HG03103 (cell line): ENCODE results near the gene LMO3.

Source experiments
- ATAC-seq: cut with Tn5 transposase; IDR thresholded peaks from one replicate; pipeline ENCODE4 v1.9.1; 2021; ENCODE audit warnings: low read depth; ENCODE audit not compliant: unreplicated experiment

The LMO3 gene

DNA sequence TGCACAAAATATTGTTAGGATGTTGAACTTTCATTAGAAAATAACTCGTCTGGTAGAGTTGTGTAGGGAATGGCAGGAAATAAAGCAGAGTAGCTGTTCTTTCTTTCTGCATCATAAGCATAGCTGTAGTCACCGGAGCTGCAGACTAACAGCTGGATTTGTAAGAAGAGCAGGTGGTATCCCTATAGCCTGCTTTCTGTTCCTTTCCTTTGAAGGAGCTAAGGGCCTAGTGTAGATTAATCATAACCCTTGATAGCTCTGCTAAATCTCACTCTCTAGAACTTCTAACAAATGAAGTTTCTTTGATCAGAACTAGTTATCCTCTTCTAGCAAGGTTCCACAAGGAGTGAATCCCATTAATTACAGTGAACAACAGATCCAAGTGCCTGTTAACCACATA is 3.5 kb downstream of the LMO3 start:
- ATAC-seq, result no peak

GRCh38 chr12:16600525-16600924 is 5.4 kb downstream of the LMO3 start:
- no peak for ATAC-seq

DNA sequence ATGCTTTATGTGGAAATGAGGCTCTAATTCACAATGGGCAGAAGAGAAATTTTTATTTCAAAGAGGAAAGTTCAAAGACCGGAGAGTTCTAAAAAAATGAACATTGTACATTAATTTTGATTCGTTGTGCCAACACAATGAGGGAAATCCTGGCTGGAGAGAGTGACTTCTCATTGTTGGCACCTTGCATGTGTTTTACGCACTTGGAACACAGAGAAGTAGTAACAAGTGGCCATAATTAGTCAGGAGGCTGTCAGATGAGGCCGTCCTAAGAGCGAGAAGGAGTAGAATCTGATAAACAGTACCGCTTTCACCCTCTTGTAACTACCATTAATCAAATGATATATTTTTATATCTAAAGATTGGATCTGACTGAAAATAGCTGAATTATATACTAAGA is 6.9 kb downstream of the LMO3 start:
- ATAC-seq, result no peak

DNA sequence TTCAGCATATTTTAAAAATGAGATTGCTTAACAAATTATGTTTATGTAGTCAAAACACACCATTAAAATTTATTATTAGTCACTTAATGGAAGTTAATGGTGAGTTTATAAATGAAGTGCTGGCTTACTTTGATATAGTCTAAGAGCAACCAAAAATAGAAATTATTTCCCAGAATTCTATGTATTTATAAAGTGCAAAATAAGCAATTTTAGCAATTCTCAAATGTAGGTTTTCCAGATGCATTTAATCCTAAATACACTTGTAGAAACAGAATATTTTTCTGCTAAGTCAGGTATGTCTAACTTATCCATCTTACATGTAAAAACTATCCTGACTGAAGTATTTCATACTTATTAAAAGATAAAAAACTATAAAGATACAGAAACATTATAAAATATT is 11.2 kb downstream of the LMO3 start:
- ATAC-seq, result no peak

DNA sequence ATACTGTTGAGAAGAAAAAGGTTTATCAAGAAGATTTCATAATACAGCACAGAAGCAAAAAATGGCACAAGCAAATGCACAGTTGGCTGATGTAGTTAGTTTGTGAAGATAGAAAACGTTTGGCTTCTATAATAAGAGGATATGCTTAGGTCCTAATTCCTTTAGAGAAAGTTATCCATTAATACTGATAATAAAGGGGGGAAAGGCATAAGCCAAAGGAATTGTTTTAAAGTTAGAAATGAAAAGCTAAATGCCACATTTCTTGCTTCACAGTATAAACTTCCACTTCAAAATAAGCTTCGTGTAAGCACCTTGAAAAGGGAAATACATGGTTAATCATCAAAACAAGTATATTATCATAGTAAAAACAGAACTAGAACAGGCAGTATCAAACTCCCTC is 12.4 kb downstream of the LMO3 start:
- ATAC-seq, result no peak

GRCh38 chr12:16590645-16591044 is 15.3 kb downstream of the LMO3 start:
- ATAC-seq, result no peak

GRCh38 chr12:16588812-16589211 is 17.1 kb downstream of the LMO3 start:
- no peak for ATAC-seq

DNA sequence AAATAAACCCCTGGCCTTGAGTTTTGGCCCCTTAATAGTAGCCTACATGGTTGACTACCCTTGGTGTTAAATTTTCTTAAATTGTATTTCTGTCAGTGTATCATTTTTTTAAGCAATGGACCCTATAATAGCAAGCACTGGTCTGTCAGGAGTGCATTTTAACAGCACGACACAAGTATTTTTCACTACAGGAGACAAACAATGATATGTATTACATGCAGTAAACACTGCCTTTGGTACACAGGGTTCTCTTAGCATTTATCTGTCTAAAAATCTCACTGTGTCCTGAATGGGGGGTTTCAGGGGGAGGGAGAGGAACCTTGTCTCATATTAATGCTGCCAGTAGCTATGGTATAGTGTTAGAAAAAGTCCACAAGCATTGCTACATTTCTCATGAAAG is 18.4 kb downstream of the LMO3 start:
- ATAC-seq, result no peak

DNA sequence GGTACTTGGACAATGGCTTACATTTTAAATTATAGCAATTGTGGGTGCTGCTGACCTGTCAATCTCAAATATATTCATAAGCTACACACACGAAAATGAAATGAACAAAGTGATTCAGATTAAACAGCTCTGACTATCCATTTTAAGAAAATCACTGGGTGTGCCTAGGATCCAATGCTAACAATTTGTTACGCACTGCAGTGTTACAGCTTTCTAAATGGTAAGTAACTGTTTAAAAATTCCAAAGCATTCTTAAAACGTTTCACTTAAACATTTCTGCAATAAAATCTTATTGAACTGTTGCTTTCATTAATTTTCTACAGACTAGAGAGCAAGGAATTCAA is 18.9 kb downstream of the LMO3 start:
- ATAC-seq, result no peak

DNA sequence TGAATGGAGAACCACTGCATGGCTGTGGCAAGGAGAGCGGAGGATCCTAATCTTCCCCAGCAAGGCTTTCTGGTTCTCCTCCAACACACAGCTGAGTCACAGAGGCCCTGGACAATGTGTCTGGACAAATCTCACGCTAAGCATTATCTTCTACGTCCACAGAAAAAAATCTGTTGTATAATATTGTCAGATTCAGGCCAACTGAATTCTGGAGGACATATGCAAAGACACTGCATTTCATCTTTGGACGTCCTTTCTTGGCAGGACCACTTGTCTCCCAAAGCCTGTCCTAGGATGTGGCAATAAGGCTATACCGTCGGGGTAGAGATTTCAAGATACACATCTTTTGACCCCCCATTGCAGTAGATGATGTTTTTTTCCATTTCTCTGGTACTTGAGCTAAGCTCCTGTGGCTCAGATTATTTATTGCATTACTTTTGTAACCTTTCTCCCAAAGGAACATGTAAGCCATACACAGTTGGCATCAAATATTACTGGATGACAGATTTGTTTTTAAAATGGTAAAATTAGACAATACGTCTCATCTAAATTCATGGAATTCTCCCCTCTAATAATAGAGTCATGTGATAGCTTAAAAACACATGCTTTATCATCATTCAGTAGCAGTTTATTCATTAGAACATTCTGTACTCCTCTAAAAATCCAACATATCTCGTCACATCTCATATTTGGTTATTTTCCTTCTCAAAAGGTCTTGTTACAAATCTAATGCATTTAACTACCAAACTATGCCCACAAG is 19.4 kb downstream of the LMO3 start:
- no peak for ATAC-seq

GRCh38 chr12:16585781-16586180 is 20.2 kb downstream of the LMO3 start:
- ATAC-seq, result no peak

DNA sequence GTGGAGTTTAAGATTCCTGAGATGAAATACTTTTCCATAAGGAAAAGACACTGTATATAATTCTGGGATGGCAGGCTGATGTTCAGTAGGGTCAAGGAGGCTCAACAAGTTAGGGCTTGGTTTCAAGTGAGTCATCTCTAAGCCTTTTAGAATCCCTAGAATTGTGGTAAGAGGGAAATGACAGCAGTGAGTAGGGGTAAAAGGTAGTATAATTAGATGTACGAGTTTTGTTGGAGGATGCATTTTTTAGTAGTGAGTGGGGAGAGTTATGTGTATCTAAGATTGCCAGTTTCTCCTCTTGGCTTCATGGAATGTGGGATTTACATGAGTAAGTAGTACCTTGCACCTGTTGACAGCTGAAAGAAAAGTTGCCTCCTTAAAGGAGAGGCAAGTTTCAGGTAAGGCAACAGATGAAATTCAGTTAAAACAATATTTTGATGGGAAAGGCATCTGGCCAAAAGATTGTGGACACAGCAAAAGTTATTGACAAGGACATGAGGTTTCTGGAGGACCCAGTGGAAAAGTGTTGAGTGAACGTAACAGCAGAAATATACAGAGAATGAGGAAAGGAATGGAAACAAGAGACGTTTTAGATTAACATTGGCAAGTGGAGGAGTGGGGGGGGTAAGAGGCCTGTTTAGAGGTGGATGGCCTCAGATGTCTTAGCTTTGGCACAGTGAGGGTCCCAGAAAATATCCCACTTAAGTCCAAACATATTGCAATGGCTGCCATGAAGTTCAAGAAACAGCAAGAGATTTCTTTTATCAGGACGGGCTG is 21.8 kb downstream of the LMO3 start:
- ATAC-seq, result no peak

DNA sequence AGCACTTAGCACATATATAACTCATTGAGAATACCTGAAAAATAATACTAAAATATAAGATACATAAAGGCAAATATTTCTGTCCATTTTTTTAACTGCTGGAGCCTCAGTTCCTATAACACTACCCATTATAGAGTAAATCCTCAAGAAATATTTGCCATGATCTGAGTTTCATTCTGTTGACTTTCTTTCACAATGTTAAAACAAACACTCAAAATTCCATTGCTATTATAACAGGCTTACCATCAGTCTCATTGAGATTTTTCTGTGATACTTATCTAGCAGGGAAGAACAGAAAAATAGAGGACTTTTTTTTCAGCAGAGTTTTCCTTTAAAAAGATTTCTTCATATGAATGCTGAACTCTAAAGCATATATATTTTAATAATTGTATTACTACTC is 24.5 kb downstream of the LMO3 start:
- ATAC-seq, result no peak

GRCh38 chr12:16579041-16579440 is 26.9 kb downstream of the LMO3 start:
- ATAC-seq, result no peak

GRCh38 chr12:16573398-16574077 is 32.4 kb downstream of the LMO3 start:
- ATAC-seq, result no peak

DNA sequence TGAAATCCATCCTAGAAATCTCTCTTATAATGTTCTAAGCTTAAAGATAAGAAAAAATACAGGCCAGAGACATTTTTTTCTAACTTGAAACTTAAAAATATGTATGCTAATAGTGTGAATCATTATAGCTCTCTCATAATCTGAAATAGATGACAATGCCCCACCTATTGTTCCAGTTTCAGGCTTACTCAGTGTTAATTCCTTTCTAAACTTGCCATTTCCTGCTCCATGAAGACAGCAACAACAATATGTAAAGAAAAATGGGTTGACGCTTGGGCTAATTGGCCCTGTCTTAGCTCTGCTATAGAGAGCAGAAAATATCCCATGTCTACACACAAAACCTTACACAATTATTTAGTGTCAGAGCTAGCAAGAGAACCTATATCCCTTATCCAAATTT is 37.1 kb downstream of the LMO3 start:
- ATAC-seq, result no peak

- no peak for ATAC-seq
Observed at GRCh38 chr12:16564675-16565074, 41.3 kb downstream of the LMO3 start.

DNA sequence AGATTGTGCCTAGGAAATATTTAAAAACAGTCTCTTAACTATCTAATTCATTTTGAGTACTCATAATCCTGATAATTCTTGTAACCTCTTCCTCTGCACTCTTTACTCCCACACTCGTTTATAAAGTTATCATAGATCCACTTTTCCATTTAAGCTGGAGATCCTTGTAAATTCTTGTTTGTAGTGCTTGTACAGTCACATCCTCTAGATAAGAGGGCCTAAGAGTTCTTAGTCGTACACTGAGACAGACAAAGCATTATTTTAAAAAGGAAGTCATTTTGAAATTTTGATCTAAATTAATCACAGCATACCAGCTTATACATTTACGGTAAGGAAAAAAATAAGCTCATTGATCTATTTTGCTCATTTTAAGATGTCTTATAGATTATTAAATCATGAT is 42.5 kb downstream of the LMO3 start:
- no peak for ATAC-seq

- no peak for ATAC-seq
Observed at GRCh38 chr12:16562921-16563320, 43.0 kb downstream of the LMO3 start.

- ATAC-seq, result no peak
Observed at GRCh38 chr12:16562435-16562834, 43.5 kb downstream of the LMO3 start.

DNA sequence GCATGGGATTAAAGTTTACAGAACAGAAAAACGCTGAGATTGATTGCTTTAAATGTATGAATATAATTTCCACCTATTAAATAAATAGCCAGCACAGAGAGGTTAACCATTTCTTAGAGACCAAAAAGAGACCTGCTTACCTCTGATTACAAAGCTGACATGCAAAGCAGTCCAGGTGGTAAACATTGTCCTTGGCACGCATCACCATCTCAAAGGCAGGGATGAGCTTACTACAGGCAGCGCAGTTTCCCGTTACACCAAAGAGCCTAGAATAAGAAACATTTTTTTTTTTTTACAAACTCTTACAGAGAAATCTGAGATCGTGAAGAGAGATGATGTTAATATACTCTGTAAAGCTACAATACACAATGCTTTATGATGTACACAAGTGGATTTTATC is 45.7 kb downstream of the LMO3 start:
- ATAC-seq, result no peak

DNA sequence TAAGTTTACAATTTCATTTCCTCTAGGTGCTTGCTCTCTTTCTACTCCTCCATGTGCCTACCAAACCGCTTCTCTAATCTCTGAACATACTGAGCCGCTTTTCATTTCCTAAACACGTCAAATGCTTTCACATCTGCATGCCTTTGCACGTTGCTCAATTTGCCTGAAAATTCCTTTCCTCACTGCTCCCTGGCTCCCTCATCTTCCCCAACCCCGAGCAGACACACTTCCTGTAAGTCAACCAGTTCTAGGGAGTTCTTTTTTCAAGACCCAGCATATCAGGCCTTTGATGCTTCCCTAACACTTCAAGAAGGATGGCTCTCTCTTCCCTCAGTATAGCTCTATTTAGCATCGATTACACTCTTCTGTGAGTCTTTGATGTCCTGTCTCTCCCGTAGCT is 50.3 kb downstream of the LMO3 start:
- ATAC-seq, result no peak
